Measurements from ENCODE around the gene UNC45A.

- TF ChIP-seq EZH2phosphoT487 (IDR thresholded peaks at IDR 0.05; ENCODE audit: insufficient read depth, low read depth), result no peak
- no peak for TF ChIP-seq EZH2 (IDR thresholded peaks at IDR 0.05; ENCODE audit: insufficient read depth, poor library complexity, severe bottlenecking)
Observed at GRCh38 chr15:90891346-90891949, 43.6 kb upstream of the UNC45A start.
